NCI-H1930 (cell line): ENCODE data around the gene HMMR.
"Not testable (repeated sequence)": the region's sequence is repeated elsewhere in the genome, so short reads cannot be mapped to it uniquely, and the experiment has no call there.

Experiments used
- DNase-seq, 2 experiments: peaks; one replicate each; lab custom pipeline; 2025; lab: John Stamatoyannopoulos, UW

The HMMR gene

DNA sequence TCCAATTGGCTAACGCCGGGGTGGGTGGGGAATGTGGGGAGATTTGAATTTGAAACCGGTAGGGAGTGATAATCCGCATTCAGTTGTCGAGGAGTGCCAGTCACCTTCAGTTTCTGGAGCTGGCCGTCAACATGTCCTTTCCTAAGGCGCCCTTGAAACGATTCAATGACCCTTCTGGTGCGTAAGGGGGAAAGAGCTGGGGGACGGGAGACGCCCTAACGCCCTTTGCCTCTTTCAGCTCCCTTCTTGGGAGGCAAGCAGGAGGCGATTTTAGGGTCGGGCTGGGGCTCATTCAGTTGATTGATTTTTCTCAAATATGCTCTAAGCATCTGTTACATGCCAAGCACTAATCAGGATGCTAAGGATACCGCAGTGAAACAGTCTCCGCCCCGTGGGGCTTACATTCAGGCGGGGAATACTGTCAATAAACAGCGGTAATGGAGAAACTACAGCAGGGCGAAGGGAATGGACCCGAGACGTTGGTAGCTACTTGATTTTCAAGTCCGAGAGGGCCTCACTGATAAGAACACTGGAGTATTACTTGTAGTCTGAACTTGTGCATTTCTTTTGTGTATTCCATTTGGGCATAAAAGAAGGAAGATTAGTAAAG lies at the start of gene HMMR:
Gene HMMR (plus strand): TSS at position 71 of the 610 bp plus-strand sequence. CDS start 61 bp downstream, at position 132.
- peak in 1 of 2 experiments; percentile 1 for DNase-seq

DNA sequence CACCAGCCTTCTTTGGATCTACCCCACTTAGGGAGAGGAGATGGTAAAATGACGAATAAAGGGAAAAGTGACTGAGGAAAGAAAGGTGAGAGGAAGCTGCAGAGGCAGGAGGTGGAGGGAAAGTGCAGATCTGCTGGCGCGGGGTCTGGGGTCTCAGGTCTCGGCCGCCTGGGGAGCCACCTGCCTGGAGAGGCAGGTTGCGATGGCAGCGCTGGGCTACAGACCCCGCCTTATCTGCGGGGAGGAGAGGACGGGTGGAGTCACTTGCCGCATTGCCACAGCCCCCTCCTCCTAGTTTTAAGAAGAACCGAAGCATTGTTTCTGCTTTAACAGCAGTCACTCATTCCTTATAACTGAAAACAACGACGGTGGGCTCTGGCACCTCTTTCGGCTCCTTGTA lies 44.8 kb upstream of the HMMR start:
- not testable (repeated sequence) for DNase-seq

- DNase-seq: no peak
Observed at GRCh38 chr5:163424836-163425235, 35.6 kb upstream of the HMMR start.

DNA sequence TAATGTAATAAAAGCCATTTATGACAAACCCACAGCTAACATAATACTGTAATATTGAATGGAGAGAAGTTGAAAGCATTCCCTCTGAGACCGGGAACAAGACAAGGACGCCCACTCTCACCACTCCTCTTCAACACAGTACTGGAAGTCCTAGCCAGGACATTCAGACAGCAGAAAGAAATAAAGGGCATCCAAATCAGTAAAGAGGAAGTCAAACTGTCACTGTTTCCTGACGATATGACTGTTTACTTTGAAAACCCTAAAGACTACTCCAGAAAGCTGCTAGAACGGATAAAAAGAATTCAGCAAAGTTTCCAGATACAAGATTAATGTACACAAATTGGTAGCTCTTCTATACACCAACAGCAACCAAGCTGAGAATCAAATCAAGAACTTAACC lies 34.3 kb upstream of the HMMR start:
- not testable (repeated sequence) for DNase-seq

DNA sequence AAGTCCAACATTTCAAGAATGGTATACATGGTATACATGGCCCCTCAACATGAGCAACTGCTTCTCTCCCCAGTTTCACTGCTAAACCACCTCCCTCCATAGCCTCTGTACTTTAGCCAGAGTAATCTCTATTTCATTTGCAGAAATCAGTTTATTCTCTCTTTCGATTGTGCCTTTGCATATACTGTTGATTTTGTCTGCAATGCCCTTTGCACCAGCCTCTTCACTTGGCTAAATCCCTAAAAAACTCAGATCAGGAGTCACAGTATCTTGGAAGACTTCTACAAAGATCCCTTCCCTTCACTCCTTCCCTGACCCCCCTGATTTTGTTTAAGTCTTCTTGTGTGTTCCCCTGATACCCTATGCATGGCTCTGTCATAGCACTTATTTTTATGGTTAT lies 27.9 kb upstream of the HMMR start:
- DNase-seq: no peak

GRCh38 chr5:163433271-163433670 lies 27.2 kb upstream of the HMMR start:
- no peak for DNase-seq

DNA sequence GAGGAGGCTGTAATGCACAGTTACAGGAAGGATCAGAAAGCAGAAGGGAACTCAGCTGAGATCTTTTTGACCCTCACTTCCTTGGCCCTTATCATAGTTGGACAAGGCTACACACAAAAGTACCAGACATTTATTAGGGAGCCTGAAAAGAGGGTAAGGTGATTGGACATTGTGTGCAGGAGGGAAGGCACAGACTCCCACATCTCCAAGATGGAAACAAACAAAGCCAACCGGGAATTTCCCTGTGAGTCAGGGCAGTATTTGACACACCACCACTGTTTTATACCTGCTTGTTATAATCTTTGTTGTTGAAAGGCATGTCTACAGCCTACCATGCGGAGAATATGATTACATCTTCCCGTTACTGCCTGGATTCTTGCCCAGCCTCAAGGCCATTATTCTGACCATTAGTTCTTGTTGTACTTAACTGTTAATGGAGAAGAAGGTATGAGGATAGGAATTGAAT lies 26.0 kb upstream of the HMMR start:
- no peak for DNase-seq

DNA sequence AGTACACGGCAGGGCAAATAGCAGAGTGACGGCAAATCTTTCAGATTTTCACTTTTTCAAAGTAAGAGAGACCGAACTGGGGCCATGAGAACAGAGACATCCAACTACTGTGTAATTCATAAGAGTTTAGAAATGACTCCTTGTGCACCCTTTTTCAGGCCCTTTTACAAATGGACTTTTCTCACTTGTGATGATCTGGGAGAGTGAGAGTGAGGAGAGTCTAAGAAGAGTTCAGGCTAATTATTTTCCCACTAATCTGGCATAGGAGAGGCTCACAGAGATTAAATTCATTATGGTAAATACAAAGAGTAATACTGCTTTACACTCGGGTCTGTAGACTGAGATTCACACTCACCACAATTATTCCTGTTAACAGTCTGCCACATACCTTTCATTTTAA lies 23.9 kb upstream of the HMMR start:
- no peak for DNase-seq

DNA sequence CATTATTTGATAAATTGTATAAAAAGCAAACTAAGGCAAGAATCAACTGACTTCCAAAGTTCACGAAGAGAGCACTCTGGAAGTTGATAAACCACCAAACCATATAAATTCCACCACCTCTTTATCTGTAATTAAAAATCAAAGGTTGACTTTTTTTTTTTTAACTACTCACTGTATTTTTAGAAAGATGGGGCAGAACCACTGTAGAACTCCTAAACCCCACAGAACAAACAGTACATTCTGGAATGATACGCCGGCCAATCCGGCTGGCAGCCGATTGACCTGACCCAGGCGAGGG lies 23.5 kb upstream of the HMMR start:
- no peak for DNase-seq

- peak; percentile 83 to 88 for DNase-seq
Observed at GRCh38 chr5:163437309-163438182, 22.9 kb upstream of the HMMR start, which contains the start of gene CCNG1. Gene CCNG1 (plus strand): TSS chr5:163437595. CDS start chr5:163439257, 1,662 bp downstream.

DNA sequence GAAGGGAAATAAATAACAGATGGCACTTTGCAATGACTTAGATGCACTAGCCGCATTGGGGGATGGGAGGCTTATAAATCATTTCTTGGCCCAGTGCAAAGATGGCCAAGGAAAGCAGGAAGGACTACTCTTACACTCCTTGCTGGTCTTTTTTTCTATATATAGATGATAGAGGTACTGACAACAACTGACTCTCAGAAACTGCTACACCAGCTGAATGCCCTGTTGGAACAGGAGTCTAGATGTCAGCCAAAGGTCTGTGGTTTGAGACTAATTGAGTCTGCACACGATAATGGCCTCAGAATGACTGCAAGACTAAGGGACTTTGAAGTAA lies 21.4 kb upstream of the HMMR start:
- DNase-seq: no peak

- DNase-seq: no peak
Observed at GRCh38 chr5:163440954-163441353, 19.5 kb upstream of the HMMR start.

DNA sequence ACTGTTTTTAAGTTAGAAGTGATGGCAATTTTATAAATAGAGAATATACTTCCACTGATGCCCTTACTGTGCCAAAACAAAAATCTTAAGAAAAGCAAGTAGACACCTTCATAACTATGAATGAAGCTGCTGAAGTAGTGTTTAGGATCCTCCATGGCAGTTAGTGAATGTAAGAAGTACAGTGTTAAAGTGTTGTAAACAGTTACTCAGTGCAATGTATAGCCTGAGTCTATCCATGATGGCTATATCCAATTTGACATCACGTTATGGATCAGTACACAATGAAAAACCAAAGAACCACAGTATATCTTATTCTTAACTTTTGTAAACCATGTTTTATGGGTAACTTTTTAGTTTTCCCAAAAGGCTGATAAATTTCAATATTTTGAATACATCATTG lies 15.9 kb upstream of the HMMR start:
- no peak for DNase-seq

DNA sequence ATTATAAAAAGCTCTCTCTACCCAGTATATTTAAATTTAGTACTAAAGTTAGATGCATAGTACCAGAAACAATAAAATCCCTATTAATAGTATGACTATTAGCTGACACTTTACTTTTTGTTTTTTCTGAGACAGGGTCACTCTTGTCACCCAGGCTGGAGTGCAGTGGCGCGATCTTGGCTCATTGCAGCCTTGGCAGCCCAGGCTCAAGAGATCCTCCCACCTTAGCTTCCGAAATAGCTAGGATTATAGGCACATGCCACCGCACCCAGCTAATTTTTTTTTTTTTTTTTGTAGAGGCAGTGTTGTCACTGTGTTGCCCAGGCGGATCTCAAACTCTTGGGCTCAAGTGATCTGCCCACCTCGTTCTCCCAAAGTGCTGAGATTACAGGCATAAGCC lies 15.1 kb upstream of the HMMR start:
- no peak for DNase-seq

- no peak for DNase-seq
Observed at GRCh38 chr5:163447191-163447590, 13.2 kb upstream of the HMMR start.

DNA sequence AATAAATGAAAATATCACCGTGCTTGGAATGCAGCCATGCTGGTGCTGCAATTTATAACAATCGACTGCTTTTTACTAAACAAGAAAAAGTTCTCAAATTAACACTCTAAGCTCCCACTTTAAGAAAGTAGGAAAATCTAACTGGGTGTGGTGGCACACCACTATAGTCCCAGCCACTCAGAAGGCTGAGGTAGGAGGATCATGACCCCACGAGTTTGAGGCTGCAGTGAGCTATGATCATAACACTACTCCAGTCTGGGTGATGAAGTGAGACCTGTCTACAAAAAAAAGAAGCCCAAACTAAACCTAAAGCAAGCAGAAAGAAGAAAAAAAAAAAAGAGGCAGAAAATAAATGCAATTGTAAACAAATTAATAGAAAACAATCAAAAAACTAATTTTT lies 12.6 kb upstream of the HMMR start:
- DNase-seq: no peak

GRCh38 chr5:163448491-163448890 lies 11.9 kb upstream of the HMMR start:
- no peak for DNase-seq

GRCh38 chr5:163451489-163451888 lies 8.9 kb upstream of the HMMR start:
- DNase-seq: no peak

GRCh38 chr5:163453705-163454104 lies 6.7 kb upstream of the HMMR start:
- no peak for DNase-seq

DNA sequence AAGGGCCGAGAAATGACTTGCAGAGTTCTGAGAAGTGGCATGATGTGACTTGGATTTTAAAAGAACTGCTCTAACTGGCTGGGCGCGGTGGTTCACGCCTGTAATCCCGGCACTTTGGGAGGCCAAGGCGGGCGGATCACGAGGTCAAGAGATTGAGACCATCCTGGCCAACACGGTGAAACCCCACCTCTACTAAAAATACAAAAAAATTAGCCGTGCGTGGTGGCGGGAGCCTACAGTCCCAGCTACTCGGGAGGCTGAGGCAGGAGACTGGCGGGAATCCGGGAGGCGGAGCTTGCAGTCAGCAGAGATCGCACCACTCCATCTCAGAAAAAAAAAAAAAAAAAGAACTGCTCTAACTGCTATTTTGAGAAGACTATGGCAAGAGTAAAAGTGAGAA lies 5.0 kb upstream of the HMMR start:
- DNase-seq: not testable (repeated sequence)

DNA sequence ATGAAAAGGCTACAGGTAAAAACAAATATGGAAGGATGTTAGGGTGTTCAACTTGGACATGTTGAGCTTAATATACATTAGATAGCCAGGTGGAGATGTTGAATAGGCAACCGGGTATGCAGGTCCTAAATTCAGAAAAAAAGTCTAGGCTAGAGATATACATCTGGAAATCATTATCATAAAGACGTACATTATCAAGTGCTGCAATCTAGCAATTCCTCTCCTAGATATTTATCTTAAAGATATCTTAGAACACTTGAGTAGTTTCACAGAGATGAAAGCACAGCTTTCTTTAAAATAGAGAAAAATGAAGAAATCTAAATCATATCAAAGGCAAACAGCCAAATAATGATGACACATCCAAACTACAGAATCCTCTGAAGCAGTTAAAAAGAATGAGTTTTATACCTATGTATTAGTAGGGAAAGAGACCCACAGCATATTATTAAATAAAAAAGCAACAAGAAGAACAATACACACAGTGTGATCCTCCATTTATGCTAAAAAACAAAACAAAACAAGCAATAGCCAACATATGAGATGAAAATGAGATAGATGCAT lies 4.3 kb upstream of the HMMR start:
- DNase-seq: no peak

DNA sequence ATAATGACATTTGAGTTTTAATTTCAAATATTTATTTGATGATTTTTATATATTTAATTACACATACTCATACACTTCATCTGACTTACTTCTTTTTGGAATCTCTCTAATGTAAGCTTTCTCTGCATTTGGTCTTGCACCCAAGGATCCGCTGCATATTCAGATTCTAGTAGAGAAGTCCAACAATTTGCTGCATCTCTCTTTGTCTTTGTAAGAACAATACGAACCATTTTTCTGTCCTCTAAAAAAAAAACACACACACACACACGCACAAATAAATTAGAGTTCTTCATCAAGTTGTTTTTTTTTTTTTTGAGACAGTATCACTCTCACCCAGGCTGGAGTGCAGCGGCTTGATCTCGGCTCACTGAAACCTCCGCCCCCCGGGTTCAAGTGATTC lies 3.6 kb upstream of the HMMR start:
- no peak for DNase-seq

- no peak for DNase-seq
Observed at GRCh38 chr5:163458778-163459385, 1.6 kb upstream of the HMMR start.
